ENCODE measurements around the gene GTSE1.

DNA sequence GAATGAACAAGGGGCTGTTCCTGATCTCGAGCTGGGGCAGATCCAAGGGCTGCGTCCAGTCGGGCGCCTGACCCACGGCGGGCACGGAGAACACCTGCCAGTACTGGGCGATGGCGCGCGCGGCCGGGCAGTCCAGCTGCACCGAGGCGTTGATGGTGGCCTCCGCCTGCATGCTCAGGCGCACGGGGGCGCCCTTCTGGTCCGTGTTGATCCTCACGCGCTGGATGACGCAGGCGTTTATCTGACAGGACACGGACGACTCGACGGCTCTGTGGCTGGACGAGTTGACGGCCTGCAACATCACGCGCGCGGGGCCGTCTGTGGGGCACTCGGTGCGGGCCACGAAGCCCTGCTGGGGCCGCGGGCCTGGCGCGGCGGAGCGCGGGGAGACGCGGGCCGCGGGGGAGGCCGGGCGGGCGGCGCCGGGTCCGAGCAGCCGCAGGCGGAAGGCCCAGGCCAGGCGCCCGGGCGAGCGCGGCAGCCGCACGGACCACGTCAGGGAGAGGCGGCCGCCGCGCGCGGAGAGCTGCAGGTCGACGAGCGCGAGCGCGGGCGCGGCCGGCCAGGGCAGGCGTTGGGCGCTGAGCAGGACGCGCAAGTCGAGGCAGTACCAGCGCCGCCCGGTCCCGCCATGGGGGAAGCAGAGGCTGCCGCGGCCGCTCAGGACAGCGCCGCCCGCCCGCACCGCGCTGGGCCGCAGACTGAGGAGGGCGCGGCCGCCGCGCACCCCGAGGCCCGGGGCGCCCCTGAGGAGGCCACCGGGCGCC is 34.0 kb upstream of the GTSE1 start:
- TF ChIP-seq, protein P1, sequence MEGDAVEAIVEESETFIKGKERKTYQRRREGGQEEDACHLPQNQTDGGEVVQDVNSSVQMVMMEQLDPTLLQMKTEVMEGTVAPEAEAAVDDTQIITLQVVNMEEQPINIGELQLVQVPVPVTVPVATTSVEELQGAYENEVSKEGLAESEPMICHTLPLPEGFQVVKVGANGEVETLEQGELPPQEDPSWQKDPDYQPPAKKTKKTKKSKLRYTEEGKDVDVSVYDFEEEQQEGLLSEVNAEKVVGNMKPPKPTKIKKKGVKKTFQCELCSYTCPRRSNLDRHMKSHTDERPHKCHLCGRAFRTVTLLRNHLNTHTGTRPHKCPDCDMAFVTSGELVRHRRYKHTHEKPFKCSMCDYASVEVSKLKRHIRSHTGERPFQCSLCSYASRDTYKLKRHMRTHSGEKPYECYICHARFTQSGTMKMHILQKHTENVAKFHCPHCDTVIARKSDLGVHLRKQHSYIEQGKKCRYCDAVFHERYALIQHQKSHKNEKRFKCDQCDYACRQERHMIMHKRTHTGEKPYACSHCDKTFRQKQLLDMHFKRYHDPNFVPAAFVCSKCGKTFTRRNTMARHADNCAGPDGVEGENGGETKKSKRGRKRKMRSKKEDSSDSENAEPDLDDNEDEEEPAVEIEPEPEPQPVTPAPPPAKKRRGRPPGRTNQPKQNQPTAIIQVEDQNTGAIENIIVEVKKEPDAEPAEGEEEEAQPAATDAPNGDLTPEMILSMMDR (conservative IDR thresholded peaks at IDR 0.05), result no peak
- no peak for TF ChIP-seq EZH2 (IDR thresholded peaks at IDR 0.05; ENCODE audit: low read depth)
